GM12801 (cell line): Measurements from ENCODE around the gene NPTX2.

Experiments
- TF ChIP-seq, protein P1 (sequence below): IDR thresholded peaks from one replicate; pipeline ENCODE4 v1.5.1; 2011; ENCODE audit warnings: control low read depth; ENCODE audit not compliant: insufficient read length; ENCODE audit errors: extremely low read depth

The NPTX2 gene

DNA sequence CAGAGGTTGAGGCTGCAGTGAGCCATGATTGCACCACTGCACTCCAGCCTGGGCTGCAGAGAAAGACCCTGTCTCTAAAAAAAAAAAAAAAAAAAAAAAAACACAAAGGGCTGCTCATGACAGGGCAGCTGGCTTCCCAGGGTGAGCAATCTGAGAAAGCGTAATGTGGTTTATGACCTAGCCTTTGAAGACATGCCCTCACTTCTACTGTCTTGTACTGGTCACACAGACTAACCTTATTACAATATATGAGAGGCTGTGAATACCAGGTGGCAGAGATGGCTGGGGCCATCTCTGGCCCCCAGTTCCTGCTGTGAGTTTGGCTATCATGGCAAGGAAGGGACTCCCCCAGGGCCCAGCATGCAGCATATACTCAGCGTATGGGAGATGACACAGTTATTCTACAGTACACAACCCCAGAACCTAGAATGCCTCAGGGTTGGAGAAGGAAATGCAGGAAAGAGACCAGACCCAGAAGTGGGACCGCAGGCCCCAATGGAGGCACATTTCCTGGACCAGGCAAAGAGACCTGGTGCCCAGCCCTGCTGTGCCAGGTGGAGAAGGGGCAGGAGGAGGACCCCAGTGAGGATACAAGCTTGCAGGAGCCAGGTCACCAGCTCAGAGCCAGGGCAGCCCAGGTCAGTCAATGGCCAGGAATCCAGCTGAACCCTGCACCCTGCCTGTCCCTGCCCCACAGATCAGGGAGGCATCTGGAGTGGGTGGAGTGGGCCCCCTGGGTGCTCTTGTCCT lies 26.3 kb downstream of the NPTX2 start:
- TF ChIP-seq, protein P1, sequence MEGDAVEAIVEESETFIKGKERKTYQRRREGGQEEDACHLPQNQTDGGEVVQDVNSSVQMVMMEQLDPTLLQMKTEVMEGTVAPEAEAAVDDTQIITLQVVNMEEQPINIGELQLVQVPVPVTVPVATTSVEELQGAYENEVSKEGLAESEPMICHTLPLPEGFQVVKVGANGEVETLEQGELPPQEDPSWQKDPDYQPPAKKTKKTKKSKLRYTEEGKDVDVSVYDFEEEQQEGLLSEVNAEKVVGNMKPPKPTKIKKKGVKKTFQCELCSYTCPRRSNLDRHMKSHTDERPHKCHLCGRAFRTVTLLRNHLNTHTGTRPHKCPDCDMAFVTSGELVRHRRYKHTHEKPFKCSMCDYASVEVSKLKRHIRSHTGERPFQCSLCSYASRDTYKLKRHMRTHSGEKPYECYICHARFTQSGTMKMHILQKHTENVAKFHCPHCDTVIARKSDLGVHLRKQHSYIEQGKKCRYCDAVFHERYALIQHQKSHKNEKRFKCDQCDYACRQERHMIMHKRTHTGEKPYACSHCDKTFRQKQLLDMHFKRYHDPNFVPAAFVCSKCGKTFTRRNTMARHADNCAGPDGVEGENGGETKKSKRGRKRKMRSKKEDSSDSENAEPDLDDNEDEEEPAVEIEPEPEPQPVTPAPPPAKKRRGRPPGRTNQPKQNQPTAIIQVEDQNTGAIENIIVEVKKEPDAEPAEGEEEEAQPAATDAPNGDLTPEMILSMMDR = no peak

DNA sequence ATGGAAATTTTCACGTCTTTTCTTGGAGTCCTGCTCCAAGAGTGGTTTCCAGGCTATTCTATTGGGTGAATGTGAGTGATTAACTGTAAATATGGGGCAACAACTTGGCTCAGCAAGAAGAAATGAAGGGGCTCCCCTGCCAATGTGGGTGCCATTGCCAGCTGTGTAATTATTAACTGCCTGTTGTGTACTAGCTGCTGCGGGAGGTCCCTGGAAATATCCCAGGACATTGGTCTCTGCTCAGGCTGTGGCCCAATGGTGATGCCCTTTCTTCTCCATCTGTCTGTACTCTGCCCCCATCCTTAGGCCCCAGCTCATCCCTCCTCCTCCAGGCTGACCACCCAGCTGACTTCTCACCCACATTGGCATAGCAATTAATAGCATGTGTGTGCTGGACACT lies 29.4 kb downstream of the NPTX2 start:
- TF ChIP-seq, protein P1 = no peak

DNA sequence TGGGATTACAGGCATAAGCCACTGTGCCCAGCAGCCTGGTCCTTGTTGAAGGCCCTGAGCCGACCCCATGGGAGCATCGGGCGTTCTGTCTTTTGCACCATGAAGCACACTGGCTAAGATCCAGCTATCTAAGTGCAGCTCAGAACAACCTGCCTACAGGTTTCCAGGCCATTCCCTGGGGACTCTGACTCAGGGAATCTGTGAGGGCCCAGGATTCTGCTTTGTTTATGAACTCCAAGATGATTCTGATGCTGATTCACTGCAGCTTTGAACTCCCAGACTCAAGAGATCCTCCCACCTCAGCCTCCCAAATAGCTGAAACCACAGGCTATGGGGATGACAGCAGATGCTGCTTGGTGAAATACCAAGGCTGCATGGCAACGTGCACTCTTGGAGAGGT lies 30.2 kb downstream of the NPTX2 start:
- TF ChIP-seq, protein P1 = no peak

DNA sequence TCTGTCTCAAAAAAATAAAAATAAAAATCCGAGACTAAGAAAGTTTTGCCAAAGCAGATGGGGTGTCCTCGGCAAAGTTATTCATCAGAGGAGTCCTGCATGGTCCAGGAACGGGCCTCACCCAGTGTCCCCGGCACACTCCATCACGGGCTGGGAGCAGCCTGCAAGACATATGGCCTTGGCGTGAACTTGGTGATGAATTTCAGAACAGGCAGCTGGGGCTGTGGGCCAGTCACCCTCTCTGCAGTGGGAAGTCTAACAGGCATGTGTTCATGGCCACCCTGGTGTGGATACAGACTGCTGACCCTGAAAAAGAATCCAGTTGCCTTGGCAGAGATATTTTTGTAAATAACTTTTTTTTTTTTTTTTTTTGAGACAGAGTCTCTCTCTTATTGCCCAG lies 34.7 kb downstream of the NPTX2 start:
- TF ChIP-seq, protein P1 = no peak

DNA sequence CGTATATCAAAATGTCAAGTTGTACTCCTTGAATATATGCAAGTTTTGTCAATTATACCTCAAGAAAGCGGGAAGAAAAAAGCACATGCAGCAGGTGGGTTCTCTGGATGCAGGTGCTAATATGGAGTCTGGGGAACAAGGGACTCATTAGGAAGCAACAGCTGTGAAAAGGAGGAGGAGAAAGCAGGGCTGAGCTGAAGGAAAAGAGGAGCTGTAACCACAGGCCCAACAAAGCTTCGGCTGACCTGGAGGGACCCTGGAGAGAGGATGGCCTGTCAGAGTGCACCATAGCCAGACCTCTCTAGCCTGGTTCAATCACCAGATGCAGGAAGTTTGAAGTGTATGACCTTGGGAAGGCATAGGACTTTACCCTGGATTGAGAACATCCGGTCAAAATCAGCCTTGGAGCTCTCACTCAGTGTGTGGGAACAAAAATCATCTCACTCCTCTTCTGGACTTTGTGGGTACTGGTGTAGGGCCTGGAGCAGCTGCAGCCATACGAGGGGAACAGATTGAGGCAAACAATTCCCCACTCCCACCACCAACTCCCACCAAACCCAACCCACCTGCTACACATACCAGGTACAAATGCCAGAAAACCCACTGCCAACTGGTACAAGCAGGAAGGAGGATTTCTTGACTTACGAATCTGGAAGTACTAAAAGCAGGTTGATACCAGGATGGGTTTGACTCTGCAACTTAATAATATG lies 36.7 kb downstream of the NPTX2 start:
- TF ChIP-seq, protein P1 = no peak

DNA sequence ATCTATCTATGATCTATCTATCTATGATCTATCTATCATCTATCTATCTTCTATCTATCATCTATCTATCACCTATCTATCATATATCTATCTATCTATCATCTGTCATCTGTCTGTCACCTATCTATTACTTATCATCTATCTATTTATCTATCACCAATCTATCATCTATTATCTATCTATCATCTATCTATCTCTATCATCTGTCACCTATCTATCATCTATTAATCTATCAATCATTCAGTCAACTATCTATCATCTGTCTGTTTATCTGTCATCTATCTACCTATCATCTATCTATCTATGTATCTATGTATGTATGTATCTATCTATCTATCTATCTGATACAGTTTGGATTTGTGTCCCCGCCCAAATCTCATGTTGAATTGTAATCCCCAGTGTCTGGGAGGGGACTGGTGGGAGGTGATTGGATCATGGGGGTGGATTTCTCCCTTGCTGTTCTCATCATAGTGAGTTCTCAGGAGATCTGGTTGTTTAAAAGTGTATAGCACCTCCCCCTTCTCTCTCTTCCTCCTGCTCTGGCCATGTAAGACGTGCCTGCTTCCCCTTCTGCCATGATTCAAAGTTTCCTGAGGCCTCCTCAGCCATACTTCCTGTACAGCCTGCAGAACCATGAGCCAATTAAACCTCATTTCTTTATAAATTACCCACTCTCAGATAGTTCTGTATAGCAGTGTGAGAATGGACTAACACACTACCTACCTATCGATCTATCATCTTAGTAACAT lies 37.6 kb downstream of the NPTX2 start:
- TF ChIP-seq, protein P1 = no peak

DNA sequence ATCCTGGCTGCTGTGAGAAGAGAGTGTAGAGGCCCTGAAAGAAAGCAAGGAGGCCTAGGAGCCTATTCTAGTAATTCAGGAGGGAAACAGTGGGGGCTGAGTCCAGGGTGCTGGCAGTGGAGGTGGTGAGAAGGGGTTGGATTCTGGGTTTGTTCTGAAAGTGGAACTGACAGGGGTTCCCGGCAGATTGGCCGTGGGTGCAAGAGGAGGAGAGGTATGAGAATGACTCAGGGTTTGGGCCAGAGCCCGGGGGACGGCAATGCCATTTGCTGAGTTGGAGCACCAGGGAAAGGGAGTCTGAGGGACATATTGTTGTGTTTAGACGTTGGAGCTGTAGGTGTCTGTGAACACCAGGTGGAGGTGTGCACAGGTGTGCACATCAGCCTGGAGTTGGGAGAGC lies 38.5 kb downstream of the NPTX2 start:
- TF ChIP-seq, protein P1 = no peak
